ENCODE results near the gene C17orf107.
"Not testable (repeated sequence)": the region's sequence is repeated elsewhere in the genome, so short reads cannot be mapped to it uniquely, and the experiment has no call there.

The C17orf107 gene

GRCh38 chr17:4901108-4901647, 1.8 kb downstream of the C17orf107 start:
- TF ChIP-seq CTCF (conservative IDR thresholded peaks at IDR 0.05; ENCODE audit: low read depth, low read length): no peak
- peak overlapping the region; percentile 20 for H3K4me3 ChIP-seq (ENCODE audit: low read depth, low read length)
- no peak for DNase-seq (ENCODE audit: low read depth)

GRCh38 chr17:4901648-4902344, 2.5 kb downstream of the C17orf107 start:
- H3K4me3 ChIP-seq (ENCODE audit: low read depth, low read length): no peak overlapping the region
- TF ChIP-seq CTCF (conservative IDR thresholded peaks at IDR 0.05; ENCODE audit: low read depth, low read length): no peak
- no peak for DNase-seq (ENCODE audit: low read depth)

- H3K4me3 ChIP-seq (ENCODE audit: low read depth, low read length): no peak overlapping the region
- no peak for DNase-seq (ENCODE audit: low read depth)
- no peak for TF ChIP-seq CTCF (conservative IDR thresholded peaks at IDR 0.05; ENCODE audit: low read depth, low read length)
Measured at GRCh38 chr17:4902540-4902939, 3.2 kb downstream of the C17orf107 start.

- H3K4me3 ChIP-seq (ENCODE audit: low read depth, low read length): no peak within 1 kb of the TSS
- peak; percentile 81 for TF ChIP-seq CTCF (conservative IDR thresholded peaks at IDR 0.05; ENCODE audit: low read depth, low read length)
- DNase-seq (ENCODE audit: low read depth): peak; percentile 90
Measured at GRCh38 chr17:4903051-4903818, 3.9 kb downstream of the C17orf107 start, which contains the start of gene CHRNE. Gene CHRNE (minus strand): TSS chr17:4903098. CDS start chr17:4903063, 35 bp downstream.

- not testable (repeated sequence) for DNase-seq (ENCODE audit: low read depth); H3K4me3 ChIP-seq (ENCODE audit: low read depth, low read length)
Measured at GRCh38 chr17:4906642-4907041, 7.3 kb downstream of the C17orf107 start.

- peak; percentile 31 for DNase-seq (ENCODE audit: low read depth)
Measured at GRCh38 chr17:4908301-4908700, 9.0 kb downstream of the C17orf107 start.

More at GRCh38 chr17:4908301-4908700, 9.0 kb downstream of the C17orf107 start:
- TF ChIP-seq CTCF (conservative IDR thresholded peaks at IDR 0.05; ENCODE audit: low read depth, low read length): no peak
- no peak overlapping the region for H3K4me3 ChIP-seq (ENCODE audit: low read depth, low read length)
